GM18951 (cell line): ENCODE measurements around the gene SAMD4A.

Experiments used
- POLR2A ChIP-seq: IDR thresholded peaks from 4 replicates; pipeline ENCODE4 v1.6.1; 2011; ENCODE audit warnings: mild to moderate bottlenecking; ENCODE audit not compliant: insufficient read length, insufficient read depth; ENCODE audit errors: extremely low read depth
- in situ Hi-C: fragments of 300-500 bp; cut with MboI; formaldehyde crosslinking; loops from one replicate; pipeline ENCODE4 v1.12.0; 2022; ENCODE audit warnings: low sequenced_read_pairs, mixed read lengths, inconsistent platforms; ENCODE audit not compliant: unreplicated experiment

Gene SAMD4A

DNA sequence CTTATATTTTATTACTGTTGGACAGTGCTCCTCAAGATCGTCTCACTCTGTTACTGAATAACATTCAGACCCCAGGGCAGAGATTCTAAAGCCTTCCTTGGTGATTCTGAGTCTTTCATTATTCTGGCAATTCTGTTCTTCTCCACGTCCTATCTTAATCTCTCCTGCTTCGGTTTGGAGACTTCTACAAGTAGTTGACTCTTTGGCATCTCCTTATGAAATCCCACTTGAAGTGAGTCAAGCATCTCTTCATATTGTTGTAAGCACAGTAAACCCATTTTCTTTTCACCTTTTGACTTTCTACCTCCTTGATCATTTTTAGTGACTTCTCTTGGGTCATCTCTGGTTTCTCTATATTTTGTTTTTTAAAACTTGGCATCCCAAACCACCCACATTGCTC lies 132.8 kb downstream of the SAMD4A start:
- in situ Hi-C loops, result no loop called here
- no peak for TF ChIP-seq POLR2A

DNA sequence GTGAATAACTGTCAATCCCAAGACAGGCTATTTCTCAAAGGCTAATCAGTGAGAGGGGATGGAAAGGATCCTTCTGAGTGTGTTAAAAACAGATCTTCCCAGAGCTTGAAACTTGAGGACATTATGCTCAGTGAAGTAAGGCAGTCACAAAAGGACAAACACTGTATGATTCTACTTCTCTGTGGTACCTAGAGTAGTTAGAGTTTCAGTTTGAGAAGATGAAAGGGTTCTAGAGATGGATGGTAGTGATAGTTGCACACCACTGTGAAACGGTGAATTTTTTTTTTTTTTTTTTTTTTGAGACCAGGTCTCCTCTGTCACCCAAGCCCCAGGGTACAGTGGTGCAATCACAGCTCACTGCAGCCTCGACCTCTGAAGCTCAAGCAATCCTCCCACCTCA lies 133.8 kb downstream of the SAMD4A start:
- TF ChIP-seq POLR2A, result no peak
- in situ Hi-C loops, result no loop called here

DNA sequence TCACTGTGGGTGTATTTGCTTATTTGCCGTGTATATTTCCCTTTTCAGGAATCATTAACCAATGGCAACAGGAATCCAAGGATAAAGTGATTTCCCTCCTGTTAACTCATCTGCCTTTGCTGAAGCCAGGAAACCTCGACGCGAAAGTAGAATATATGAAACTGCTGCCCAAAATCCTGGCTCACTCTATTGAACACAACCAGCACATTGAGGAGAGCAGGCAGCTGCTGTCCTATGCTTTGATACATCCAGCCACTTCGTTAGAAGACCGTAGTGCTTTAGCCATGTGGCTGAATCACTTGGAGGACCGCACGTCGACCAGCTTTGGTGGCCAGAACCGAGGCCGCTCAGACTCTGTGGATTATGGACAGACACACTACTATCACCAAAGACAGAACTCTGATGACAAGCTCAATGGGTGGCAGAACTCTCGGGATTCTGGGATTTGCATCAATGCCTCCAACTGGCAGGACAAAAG lies 135.1 kb downstream of the SAMD4A start:
- TF ChIP-seq POLR2A, result no peak
- in situ Hi-C loops, result no loop called here

DNA sequence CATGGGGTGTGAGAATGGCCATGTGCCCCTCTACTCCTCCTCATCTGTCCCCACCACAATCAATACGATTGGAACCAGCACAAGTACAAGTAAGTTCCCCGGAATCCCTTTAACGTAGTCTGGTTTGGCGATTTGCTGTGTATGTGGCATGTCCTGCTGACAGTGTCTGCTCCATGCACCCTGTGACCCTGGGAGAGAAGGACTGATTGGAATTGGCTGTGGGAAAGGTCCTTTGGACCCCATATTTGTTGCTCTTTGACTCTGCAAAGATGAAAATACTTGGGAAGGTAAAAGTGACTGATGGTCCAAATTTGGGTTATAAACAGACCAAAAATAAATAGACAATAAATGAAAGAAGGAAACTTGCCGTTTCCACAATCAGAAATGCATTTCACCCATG lies 135.6 kb downstream of the SAMD4A start:
- in situ Hi-C loops, result no loop called here
- no peak for TF ChIP-seq POLR2A

DNA sequence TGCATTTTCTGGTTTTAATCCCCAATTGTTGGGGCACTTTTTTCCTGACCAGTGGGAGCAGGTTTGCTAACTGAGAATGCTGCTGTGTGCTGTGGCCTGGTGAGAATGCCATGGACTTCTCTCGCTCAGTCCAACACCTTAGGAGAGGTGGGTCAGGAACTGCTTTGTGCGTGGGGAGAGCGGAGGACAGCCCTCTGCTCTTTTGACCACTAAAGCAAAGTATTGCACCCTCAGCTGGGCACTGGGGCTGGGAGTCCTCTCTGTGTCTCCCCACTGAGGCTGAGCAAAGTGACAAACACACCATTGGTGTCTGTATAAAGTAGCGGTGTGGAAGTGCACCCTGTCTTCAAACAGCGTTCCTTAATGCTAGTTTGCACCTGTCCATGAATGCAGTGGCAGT lies 136.2 kb downstream of the SAMD4A start:
- in situ Hi-C loops, result no loop called here
- no peak for TF ChIP-seq POLR2A

DNA sequence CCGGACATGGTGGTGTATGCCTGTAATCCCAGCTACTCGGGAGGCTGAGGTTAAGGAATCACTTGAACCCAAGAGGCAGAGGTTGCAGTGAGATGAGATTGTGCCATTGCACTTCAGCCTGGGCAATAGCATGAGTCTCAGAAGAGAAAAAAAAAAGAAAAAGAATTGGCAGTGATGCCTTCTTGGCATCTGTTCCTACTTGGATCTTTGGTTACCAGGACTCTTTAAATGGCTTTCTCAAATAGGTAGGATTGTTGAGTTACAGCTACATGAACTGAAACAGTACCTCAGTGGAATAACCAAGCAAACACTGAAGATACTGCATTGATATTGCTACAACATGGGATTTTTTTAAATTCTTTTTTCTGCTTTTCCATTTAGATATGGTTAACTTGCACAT lies 136.8 kb downstream of the SAMD4A start:
- in situ Hi-C loops, result no loop called here
- TF ChIP-seq POLR2A, result no peak

DNA sequence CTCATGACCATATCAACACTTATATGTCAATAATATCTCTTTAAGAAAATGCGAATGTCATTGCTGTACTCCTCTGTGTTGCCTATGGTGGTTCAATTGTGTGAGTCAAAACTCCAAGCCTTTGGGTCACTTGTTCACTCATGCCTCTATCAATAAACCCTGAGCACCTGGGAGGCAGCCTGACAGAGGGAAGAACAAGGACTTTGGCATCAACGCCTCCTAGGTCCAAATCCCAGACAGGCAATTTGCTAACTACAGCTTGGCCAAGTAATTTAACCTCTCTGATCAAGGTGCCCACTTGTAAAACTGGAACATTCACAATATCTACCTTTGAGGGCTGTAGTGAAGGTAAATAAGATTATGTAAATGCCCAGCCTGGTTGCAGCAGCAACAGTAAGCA lies 137.8 kb downstream of the SAMD4A start:
- in situ Hi-C loops, result no loop called here
- TF ChIP-seq POLR2A, result no peak

DNA sequence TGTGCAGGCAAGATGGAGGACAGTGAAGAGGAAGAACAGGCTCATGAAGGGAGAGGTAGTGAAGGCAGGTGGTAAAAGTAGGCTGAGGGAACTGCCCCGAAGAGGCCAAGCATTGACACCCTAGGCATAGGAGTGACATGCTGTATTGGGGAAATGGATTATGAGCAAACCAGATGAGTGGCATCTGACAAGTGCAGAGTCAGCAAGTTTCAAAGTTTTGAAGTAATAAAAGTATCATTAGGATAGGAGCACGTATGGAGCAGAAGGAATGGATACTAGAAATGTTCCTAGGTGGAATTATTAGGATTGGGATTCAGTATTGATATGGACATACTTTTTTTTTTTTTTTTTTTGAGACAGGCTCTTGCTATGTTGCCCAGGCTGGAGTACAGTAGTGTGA lies 139.8 kb downstream of the SAMD4A start:
- in situ Hi-C loops, result no loop called here
- TF ChIP-seq POLR2A, result no peak

DNA sequence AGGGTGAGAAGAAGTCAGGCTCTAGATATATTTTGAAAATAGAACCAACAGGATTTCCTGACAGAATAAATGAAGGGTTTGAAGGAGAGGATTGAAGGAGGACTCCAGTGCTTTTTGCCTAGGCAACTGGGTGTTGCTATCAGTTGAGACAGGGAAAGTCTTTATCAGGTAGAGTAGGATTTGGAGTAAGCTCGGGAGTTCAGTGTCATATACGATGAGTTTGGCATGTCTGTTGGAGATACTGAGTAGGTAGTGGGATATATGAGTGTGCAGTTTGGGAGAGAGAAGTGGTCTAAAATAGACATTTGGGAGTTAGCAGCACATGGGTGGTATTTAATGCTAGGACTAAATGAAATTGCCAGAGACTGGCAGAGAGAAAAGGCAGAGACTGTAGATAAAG lies 141.2 kb downstream of the SAMD4A start:
- in situ Hi-C loops, result no loop called here
- TF ChIP-seq POLR2A, result no peak

DNA sequence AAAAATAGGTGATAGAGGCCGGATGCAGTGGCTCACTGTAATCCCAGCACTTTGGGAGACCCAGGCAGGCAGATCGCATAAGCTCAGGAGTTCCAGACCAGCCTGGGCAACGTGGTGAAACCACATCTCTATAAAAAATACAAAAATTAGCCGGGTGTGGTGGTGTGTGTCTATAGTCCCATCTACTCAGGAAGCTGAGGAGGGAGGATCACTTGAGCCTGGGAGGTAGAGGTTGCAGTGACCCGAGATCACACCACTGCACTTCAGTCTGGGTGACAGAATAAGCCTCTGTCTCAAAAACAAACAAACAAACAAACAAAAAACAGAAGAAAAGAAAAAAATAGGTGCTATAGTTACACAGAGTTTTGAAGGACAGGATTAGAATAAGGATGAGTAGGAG lies 142.1 kb downstream of the SAMD4A start:
- in situ Hi-C loops, result no loop called here
- TF ChIP-seq POLR2A, result no peak

DNA sequence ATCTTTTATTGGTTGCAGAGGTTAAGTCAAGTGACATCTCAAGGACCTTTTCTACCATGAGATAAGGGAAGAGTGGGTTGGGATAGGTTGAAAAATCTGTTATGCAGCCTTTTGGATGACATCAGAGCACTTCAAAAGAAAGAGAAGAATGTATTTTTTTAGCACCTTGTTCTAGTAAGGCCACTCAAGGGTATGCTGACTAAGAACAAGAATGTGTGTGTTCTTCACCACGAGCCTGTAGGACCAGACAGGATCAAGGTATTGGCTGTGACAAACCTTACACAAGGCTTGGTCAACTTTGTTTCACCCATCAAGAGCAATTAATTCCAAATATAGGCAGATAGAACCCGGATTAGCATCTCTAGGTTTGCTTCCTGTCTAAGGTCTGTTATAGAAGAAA lies 142.5 kb downstream of the SAMD4A start:
- TF ChIP-seq POLR2A, result no peak
- in situ Hi-C loops, result no loop called here

DNA sequence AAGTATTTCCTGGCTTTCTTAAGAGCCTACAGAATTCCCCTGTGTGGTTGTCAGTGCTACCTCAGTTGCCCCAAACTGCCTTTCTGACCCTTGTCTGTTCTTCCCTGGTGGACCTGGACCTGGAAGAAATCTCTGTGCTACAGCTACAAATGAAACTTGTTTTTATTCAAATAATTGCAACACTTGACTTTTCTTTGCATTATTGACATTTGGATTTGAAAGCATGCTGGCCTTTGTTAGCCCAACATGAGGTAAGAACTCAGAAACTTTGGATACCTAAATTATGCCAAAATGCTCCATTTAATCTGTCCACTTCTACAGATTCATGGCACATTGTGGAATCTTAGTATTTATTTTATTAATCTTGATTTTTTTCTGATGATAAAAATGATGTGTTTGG lies 142.9 kb downstream of the SAMD4A start:
- in situ Hi-C loops, result no loop called here
- no peak for TF ChIP-seq POLR2A

DNA sequence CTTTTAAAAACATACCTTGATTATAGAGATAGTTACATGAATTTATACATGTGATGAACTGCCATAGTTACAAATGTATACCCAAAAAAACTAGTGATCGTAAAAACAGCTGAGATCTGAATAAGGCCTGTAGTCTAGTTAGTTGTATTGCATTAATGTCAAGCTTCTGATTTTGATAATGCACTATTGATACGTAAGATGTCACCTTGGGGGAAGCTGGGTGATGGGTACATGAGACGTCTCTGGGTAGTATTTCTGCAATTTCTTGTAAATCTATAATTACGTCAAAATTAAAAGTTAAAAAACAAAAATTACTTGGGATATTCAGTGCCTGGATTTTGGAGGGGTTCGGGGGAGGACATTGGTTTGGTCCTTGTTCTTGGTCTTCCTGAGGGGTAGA lies 144.4 kb downstream of the SAMD4A start:
- in situ Hi-C loops, result no loop called here
- TF ChIP-seq POLR2A, result no peak

DNA sequence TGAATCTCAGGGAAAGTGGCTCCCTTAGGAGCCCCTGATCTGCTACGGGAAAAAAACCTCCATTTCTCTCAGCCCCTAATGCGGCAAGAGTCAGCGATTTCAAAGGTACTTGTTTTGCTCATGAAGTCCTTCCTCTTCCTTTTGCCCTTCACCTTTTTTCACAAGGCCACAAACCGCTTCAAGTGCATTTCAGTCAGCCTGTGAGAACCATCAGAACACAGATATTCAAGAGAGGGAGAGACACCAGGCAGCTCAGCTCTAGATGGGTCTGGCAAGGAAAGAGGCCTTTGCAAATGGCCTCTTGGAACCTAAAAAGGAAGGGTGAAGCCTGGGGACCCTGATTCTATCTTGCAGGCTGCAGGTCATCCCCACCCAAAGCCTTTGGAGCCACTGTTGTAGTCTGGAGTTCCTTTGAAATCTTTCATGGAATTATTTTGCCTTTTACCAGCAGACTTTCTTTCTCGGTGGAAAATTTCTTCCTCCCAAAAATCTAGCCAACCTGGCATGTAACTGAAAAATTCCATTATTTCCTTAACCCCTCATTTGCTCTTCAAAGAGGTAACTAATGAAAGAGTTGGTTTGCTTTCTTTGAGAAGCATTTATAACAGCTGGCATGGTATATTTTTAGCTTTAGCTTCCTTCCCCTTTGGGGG lies 145.0 kb downstream of the SAMD4A start:
- no peak for TF ChIP-seq POLR2A
- in situ Hi-C loops, result no loop called here
